ENCODE results near the gene RIMS1.
"Not testable (repeated sequence)": the region's sequence is repeated elsewhere in the genome, so short reads cannot be mapped to it uniquely, and the experiment has no call there.

Gene RIMS1

DNA sequence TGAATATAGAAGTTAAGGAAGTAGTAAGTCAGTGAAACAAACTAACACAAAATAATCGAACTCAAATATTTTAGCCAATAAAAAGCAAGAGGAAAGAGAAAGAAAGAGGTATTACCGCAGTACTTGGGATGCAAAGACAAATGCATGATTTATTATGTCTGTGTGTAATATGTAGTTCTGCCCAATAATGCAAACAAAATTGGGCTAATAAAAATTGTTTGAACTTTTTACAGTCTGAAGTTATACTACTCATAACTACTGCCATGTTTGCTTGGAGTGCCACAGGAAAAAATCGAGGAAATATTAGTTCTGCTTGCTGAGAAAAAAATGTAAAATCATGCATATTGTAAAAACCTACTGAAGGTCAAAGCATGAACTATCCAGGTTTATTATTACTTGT, 375.2 kb downstream of the RIMS1 start:
- DNase-seq = no peak

DNA sequence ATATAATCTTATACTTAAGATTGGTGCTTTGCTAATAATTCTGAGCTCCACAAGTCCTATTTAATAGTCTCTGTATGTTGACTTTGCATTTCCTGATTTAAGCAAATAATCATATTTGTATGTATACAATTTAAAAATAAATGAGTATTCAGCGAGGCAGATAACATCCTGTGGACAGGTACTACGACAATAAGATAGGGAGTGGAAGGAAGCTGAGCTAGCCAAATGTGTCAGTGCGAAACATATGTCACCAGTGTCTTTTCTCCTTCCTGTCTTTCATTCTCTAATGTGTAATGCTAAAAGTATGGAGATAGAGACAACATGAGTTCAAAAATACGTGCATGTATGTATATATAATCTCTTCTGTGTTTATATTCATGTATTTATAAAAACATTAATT, 375.9 kb downstream of the RIMS1 start:
- DNase-seq = no peak

DNA sequence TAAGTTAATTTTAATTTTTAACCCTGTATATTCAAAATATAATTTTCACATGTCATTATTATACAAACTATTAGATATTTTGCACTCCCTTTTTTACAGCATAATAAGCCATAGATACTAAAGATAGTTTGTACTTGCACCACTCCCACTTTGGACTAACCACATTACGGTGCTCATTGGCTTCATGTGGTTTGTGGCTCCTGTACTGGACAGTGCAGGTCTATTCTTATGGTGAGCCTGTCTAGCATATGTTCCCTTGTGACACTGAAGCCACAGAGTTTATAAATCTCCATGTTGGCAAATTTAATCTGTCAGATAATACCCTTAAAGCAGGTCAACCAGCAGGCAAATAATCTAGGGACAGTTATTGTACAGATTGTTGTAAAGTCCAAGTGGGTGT, 381.1 kb downstream of the RIMS1 start:
- DNase-seq = no peak

DNA sequence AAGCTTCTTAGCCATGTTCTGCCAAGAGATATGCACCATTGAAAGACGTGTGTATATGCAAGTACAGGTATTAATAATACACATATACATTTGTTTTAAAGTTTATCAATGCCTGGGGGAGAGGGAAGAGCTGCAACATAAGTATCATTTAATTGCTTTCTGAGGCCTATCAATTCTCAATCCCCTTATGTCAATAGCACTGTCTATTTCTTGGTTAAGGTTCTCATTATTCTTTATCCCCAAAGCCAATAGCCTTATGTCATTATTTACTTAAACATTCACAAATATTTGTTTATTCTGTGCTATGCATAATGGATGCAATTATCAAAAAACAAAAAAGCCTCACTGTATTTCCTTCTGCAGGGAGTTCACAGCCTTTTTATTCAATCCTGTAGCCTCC, 385.2 kb downstream of the RIMS1 start:
- DNase-seq = no peak

DNA sequence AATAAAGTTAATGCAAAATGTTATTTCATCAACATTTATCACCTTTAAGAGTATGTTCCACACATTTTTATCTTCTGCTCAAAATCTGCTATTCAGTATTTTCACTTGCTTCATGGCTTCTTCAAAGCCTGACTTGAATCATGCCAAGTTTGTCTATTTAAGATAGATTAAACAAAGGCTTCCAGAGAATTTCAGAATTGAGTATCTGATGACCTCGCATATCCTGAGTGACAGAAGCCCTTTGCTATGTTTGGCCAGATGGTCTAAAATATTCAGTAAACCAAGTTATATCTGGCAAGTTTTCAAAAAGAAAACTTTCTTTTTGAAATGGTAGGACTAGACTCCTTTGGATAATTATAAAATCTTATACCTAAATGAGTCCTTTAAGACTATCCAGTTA, 386.6 kb downstream of the RIMS1 start:
- no peak for DNase-seq

DNA sequence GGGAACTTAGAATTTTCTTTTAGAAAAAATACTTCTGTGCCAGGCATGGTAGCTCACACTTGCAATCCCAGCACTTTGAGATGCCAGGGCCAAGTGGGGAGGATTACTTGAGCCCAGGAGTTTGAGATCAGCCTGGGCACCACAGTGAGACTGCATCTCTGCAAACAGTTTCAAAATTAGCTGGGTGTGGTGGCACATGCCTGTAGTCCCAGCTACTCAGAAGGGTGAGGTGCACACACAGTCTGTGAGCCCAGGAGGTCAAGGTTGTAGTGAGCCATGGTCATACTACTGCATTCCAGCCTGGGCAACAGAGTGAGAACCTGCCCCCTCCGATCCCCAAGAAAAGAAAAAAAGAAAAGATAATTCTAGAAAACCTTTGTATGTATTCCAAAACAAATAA, 389.5 kb downstream of the RIMS1 start:
- no peak for DNase-seq

DNA sequence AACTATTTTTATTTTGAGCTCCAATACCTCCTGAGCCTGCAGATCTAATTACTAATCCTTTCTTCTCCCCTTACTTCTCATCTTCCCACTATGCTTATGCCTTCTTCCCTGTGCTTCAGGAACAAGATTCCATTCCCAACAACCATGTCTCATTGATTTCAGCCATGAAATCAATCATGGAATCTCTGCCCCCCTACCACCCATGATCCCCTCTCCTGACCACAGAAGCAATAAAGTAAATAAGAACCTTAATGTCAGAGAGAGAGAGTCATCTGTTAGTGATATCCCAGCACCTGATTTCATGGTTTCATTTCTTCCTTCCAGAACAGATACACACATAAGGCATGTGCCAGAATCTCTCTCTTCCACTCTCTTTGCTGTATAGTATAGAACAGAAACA, 395.9 kb downstream of the RIMS1 start:
- DNase-seq = no peak

DNA sequence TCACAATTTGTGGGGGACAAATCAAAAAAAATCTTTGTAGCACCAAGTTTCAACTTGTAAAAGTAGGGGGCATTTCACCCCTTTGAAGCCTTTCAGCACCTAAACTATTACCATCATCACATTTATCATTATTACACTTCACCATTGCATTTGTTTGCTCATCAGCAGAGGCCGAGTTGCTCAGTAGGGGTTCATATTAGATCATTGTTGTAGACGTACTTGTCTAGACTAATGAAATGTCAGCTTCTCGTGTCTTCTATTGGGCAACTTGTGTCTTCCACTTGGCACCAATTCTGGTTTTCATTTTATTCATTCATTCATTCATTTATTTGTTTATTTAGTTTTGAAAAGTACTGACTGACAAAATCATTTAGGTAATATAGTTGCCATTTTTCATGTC, 397.2 kb downstream of the RIMS1 start:
- no peak for DNase-seq

DNA sequence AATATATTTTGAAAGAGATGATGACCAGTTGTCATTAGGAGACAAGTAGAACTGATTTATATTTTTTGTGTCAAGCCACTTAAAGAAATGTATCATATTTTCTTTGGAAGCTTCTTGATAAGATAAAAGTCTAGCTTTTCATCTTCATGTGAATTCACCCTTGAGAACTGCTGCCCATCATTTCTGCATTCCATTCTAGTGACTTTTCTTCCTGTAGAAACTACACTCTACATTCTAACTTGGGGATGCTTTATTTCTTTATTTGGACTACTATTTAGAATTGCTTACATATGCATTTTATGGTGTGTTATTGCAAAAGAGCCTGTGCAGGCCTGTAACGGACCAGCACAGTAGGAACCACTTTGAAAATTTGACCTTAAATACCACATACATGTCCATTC, 400.6 kb downstream of the RIMS1 start:
- no peak for DNase-seq

DNA sequence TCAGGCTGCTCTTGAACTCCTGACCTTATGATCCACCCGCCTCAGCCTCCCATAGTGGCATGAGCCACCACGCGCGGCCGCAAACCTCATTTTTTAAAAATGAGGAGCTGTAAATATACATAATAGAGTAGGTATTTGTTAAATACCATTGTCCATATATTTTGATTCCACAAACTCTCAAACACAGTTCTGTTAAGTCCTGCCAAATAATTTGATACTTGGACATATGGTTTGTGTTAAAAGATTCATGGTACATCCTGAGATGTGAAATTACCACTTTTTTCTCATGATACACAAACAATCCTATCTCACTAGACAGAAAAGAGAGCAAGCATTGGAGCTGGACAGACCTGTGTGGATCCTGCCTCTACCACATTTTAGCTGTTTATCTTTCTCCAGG, 401.5 kb downstream of the RIMS1 start:
- no peak for DNase-seq

DNA sequence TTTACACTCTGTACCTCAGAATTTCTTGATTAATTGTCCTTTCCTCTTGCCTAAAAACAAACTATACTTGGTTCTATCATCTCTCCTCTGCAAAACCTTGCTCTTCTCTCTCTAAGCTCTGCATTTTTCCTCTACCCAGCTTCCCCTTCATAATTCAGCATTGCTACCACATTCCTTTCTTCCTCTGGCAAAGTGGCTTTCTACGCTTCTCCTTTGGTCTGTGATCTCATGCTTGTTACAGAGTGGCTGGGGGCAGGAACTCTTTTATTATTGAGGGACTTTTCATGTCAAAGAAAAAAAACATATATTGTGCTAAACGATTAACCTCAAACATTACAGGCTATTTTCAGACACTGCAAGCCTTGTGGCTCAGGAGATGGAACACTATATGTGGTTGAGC, 402.2 kb downstream of the RIMS1 start:
- no peak for DNase-seq

DNA sequence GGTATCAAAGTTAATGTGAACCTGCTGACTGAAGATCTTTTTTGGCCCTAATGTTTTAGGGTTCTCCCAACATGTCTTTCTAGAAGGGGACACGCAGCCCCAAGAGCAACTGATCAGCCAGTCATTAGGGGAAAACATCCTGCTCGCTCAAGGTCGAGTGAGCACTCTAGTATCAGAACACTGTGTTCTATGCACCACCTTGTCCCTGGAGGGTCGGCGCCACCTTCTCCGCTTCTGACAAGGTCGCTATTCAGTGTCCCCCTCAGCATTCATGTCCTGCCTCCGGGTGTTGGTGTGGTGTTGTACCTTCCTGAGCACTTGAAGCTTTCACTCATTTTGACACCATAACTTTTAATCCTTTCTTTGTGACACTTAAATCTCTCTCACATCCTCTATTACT, 404.3 kb downstream of the RIMS1 start:
- DNase-seq = no peak

DNA sequence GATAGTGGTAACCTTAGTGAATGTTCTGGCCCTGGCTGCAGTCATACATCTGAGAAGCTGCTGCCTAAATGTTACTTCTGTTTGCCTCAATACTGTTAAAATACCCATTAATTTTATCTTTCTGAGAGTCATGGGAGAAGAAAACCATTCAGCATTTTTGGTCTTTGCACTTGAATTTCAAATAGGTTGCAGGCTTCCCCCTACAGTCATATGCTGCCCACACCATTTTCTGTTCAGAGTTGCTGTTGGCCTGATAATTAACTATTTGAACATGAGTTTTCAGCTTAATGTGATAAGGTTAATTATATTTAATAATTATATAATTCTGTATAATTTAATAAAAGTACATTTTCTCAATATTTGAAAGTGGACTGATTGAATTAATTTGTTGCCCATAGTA, 410.0 kb downstream of the RIMS1 start:
- DNase-seq = no peak

DNA sequence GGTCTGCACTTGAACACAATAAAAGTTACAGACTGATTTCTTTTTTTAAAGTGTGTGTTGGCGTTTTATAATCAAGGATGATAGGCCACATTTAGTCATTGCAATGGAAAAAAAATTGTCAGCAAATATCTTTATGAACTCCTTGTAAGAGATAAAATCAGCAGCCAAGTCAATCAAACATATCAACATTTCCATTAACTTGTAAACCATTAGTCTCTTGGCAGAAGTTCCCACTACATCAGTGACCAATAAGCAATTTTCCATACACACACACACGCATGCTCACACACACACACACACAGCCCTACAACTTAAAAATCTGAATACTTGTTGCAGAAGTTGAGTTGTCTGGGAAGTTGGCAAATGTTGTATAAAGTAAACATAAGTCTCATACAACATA, 419.6 kb downstream of the RIMS1 start:
- DNase-seq = no peak

DNA sequence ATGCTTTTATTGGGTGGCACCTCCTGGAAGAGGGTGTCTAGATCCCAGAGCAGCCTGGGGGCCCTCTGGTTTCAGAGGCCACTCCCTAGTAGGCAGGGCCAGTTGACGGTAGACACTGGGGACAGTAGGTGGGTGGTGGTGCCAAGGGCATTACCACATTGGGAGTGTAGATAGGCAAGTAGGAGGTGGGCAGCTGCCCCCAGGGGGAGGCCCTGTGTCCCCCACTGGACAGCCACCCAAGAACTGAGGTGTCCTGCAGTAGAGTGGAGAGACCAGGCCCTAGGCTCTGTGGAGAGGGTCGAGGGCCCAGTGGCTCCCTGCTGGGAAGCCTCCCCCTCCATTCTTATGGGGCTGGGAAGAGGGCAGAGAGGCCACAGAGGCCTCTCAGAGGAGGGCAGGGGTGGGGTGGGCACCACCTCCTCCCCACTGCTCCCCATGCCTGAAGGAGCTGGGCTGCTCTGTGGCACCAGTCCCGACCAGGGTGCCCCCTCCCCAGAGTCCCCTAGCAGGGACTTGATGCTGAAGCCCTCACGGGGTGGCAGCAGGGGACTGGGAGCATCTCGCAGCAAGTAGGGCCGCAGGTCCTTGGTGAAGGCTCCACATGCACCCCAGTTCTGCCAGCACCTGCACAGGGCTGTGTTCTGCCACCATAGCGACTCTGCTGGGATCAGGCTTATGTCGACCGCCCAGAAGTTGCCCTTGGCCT, 430.5 kb downstream of the RIMS1 start:
- no peak for DNase-seq

DNA sequence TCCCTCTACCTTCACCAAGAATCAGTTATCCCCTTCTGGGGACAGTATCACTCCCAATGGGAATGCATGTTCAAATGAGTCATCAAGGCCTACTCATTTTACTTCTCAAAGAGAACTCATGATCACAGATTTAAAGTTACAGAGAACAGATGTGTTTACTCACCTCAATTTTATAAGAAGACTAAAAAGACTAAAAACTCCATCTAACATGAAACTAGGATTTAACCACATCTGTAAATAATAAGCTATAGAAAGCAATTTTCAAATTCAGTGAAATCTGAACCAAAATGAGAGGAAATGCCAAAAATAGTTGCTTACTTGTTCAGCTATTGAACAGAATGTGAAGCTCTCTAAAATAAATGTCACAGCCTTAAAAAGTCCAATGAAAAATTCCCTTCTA, 435.4 kb downstream of the RIMS1 start:
- no peak for DNase-seq

DNA sequence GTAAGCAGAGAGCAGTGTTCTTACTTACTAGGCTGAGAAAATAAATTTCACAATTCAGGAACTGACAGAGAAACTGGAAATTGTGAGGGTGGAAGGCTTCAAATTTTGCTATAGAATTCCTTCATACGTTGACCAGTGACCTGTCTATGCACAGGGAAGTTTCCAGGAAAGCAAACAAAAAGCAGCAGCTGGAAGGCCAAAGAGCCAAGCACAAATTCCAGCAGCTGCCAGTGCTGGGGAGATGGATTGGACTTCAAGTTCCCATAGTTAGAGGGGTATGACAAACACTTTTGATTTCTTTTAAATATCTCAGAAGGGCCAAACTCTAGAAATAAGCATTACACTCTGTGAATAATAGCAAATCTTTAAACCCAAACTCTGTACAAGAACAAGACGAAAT, 436.4 kb downstream of the RIMS1 start:
- DNase-seq = no peak

DNA sequence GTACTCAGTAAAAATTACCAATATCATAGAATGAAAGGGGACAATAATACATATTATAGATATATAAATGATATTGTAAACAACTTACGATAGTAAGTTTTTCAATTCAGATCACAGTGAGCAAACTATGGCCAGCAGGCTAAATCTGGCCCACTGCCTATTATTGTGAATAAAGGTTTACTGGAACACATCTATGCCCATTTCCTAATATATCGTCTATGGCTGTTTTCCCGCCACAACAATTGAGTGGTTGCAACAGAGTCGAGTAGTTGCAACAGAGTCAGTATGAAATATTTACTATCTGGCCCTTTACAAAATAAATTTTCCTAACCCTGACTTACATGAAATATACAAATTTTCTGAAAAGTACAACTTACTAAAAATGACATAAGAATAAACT, 438.2 kb downstream of the RIMS1 start:
- DNase-seq = no peak

DNA sequence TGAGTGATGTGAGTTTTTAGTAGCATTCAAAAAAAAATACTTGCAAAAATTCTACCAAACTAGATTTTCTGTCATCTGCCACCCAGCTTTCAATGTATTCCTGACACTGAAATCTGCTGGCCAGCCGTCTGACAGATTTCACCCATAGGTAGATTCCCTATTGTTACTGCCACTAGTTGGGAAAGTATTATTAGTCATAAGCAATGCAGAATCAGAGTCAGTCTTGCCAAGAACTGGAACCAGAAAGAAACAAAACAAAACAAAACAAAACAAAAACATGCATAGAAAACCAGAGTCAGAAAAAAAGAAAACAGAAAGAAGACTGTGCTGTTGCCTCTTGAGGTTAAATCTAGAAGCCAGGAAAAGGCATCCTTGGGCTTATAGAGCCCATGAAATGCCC, 442.4 kb downstream of the RIMS1 start:
- DNase-seq = no peak

DNA sequence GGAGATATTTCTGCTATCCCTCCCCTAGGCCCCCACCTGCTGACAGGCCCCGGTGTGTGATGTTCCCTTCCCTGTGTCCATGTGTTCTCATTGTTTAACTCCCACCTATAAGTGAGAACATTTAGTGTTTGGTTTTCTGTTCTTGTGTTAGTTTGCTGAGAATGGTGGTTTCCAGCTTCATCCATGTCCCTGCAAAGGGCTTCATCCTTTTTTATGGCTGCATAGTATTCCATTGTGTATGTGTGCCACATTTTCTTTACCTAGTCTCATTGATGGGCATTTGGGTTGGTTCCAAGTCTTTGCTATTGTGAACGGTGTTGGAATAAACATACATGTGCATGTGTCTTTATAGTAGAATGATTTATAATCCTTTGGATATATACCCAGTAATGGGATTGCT, 448.9 kb downstream of the RIMS1 start:
- not testable (repeated sequence) for DNase-seq

DNA sequence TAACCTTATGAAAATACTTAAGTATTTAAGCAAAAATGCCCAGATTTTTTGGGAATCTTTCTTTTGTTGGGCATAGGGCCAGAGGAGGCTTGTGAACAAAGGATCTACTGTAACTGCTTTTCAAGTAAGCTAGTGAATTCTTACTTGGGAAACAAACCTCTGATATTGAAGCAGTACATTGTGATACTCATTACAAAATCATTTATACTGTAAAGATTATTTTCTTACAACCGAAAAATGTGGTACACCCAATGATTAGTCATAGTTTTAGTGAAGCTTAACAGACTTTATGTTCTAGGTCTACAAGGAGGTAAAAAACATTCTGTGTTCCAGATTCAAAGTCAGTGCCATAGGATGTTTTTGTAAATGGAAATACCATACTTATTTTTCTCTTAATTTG, 462.6 kb downstream of the RIMS1 start:
- DNase-seq = no peak

DNA sequence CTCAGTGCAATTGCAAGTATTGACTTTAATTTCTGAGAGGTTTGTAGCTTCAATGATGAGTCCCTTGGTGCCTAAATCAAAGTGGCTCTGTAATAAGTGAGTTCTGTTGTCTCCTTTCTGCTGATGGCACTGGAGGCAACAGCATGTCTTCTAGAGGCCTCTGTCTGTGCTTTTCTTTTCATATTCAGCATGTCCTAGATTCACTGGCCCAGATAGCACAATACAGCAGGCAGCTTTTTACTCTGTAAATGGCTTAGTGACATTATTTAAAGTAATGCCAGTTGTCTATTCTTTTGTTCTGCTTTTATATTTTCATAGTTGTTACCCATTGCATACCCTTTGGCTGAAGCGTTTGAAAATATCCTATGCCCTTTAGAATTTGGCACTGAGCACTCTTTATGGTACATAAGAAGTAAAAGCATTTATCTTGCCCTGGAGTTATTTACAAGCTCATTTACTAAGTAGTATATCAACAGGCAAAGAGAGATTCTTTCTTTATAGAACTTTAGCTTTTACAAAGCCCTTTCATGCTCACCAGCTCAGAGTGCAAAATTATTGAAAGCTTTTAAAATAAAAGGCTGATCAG, 464.0 kb downstream of the RIMS1 start:
- no peak for DNase-seq

DNA sequence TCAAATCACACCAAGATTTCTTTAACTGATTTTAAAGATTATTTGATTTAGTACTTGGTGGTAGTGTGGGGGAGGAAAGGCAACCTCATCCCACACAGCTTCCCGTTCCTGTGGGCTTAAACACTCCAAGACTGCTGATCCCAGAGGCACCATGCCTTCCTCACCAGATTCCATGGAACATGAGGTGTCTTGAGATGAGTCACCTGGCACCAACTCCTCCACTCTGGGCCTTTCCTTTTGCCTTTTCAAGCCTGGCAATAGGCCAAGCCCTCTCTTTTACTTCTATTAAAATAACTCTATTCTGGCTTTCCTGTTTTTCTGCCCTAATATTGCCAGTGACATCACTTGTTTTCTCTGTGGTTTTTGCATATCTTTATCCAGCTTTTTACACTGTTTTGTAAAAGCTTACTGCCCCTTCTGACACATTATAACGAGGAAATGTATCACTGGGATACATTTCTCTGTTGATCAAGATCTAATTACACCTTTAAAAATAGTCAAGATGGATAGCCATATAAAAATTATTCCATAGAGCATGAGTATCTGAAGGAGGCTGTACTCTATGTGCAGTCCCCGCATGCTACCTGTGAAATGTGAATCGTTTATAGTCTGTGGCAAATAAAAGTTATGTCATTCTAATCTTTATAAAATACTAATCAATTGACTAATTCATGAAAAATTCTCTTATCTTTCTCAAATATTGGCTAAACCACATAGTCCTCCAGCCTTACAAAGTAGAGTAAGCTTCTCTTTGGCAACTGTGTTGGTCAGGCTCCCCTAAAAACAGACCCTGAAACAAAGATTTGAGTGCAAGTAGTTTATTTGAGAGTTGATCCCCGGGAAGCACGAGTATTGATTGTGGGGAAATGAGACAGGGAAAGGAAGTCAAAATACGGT, 477.7 kb downstream of the RIMS1 start:
- DNase-seq = peak; percentile 20

DNA sequence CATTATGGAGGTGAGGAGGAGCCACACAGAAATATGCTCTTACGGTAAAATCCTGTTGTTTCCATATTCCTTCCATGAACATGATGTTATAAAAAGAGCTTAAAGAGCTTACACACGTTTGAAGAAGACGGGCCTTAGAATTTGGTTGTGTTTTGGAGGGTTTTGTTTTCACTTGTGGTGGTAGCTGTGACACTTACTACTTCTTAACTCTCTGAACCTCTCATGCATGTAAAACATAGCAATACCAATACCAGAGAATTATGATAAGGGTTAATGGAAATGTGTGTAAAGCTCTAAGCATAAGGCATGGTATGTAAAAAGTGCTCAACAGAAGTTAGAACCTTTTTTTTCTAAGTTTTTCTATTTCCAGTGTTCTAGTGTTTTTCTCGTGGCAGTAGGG, 479.4 kb downstream of the RIMS1 start:
- DNase-seq = no peak

All from 8988T (cell line).